Astrocyte (in vitro differentiated cells and primary cell): ENCODE data around the gene BMPR1B. TPM values are rescaled to one million over a fixed set of nuclear protein-coding genes. Genes with fewer than 3 reads are reported as not detected.
A peak's percentile ranks its signal among the peaks of the same experiment; 100 is the strongest.

Experiments
- DNase-seq: peaks from one replicate; pipeline ENCODE4 v3.0.0-alpha.2; 2010; ENCODE audit warnings: low read depth
- FAIRE-seq: peaks from 2 replicates; lab custom pipeline; 2011; peaks lifted over from hg19 to GRCh38; lab: Jason Lieb, UNC
- H2AFZ ChIP-seq: 2 replicates; pipeline ENCODE4 v1.6.0; 2012; ENCODE audit warnings: low read depth, low read length, inconsistent platforms
- H3K27ac ChIP-seq: 2 replicates; pipeline ENCODE4 v1.5.1; 2011; ENCODE audit warnings: low read depth, low read length, inconsistent platforms
- H3K27me3 ChIP-seq: 2 replicates; pipeline ENCODE4 v1.6.0; 2011; ENCODE audit warnings: low read length, inconsistent platforms; ENCODE audit not compliant: insufficient read depth
- H3K36me3 ChIP-seq: 2 replicates; pipeline ENCODE4 v1.5.1; 2011; ENCODE audit warnings: low read length, inconsistent platforms; ENCODE audit not compliant: insufficient read depth
- H3K4me1 ChIP-seq: 2 replicates; pipeline ENCODE4 v1.5.1; 2011; ENCODE audit warnings: low read length, inconsistent platforms; ENCODE audit not compliant: insufficient read depth
- H3K4me2 ChIP-seq: 2 replicates; pipeline ENCODE4 v1.6.0; 2012; ENCODE audit warnings: low read length, inconsistent platforms
- H3K4me3 ChIP-seq: 2 replicates; pipeline ENCODE4 v1.5.1; 2011; ENCODE audit warnings: low read depth, mild to moderate bottlenecking, low read length, inconsistent platforms; ENCODE audit not compliant: insufficient read depth
- H3K79me2 ChIP-seq: 2 replicates; pipeline ENCODE4 v1.6.0; 2012; ENCODE audit warnings: mild to moderate bottlenecking, low read length, inconsistent platforms; ENCODE audit not compliant: insufficient read depth
- H3K9ac ChIP-seq: 2 replicates; pipeline ENCODE4 v1.6.0; 2012; ENCODE audit warnings: mild to moderate bottlenecking, low read length, inconsistent platforms
- H3K9me3 ChIP-seq: 2 replicates; pipeline ENCODE4 v1.5.1; 2012; ENCODE audit warnings: low read depth, mild to moderate bottlenecking, low read length, inconsistent platforms; ENCODE audit not compliant: insufficient read depth
- H4K20me1 ChIP-seq: 2 replicates; pipeline ENCODE4 v1.6.0; 2012; ENCODE audit warnings: low read length, inconsistent platforms; ENCODE audit not compliant: insufficient read depth
- H3K27ac Mint-ChIP-seq: one replicate; pipeline ENCODE4 v1.8.0; 2021; ENCODE audit warnings: mild to moderate bottlenecking, mixed read lengths; ENCODE audit not compliant: unreplicated experiment
- H3K27me3 Mint-ChIP-seq: one replicate; pipeline ENCODE4 v1.8.0; 2021; ENCODE audit warnings: low read depth, mixed read lengths; ENCODE audit not compliant: unreplicated experiment
- H3K36me3 Mint-ChIP-seq: one replicate; pipeline ENCODE4 v1.8.0; 2021; ENCODE audit warnings: low read depth, mixed read lengths; ENCODE audit not compliant: unreplicated experiment
- H3K4me1 Mint-ChIP-seq: one replicate; pipeline ENCODE4 v1.8.0; 2021; ENCODE audit warnings: low read depth, mixed read lengths; ENCODE audit not compliant: unreplicated experiment
- H3K4me3 Mint-ChIP-seq: one replicate; pipeline ENCODE4 v1.8.0; 2021; ENCODE audit warnings: mild to moderate bottlenecking, moderate library complexity, mixed read lengths; ENCODE audit not compliant: unreplicated experiment
- H3K9me3 Mint-ChIP-seq: one replicate; pipeline ENCODE4 v1.8.0; 2021; ENCODE audit warnings: mild to moderate bottlenecking, mixed read lengths; ENCODE audit not compliant: unreplicated experiment
- CTCF ChIP-seq: IDR thresholded peaks from 2 replicates; pipeline ENCODE4 v1.5.1; 2011; ENCODE audit warnings: low read depth, mild to moderate bottlenecking, inconsistent platforms, low read length, moderate library complexity; ENCODE audit not compliant: insufficient read depth
- EZH2 ChIP-seq: IDR thresholded peaks from 2 replicates; pipeline ENCODE4 v1.6.1; 2012; ENCODE audit warnings: mild to moderate bottlenecking, low read length, inconsistent platforms; ENCODE audit not compliant: insufficient read depth
- total RNA-seq: library from RNA; stranded (reverse); gene quantifications from 2 replicates; pipeline ENCODE4 v1.2.1, GENCODE V29; 2021

BMPR1B gene
- total RNA-seq, 1 donor from 2014 or later: 14.1 TPM

GRCh38 chr4:95186666-95187065 is 428.9 kb downstream of the BMPR1B start:
- H3K27me3 ChIP-seq: no peaks in the 10 kb centered on the region
- no peak overlapping the region for H3K27ac ChIP-seq
- H3K36me3 ChIP-seq: no peaks in the 10 kb centered on the region
- Mint-ChIP-seq H3K36me3 (no peaks in the 10 kb centered on the region), H3K27ac (no peak overlapping the region), H3K27me3 (no peaks in the 10 kb centered on the region), H3K4me1 (peaks cover under 1% of the 10 kb centered on the region), H3K9me3 (no peaks in the 10 kb centered on the region), H3K4me3 (no peak overlapping the region)
- no peaks in the 10 kb centered on the region for H3K9me3 ChIP-seq
- no peaks in the 10 kb centered on the region for H4K20me1 ChIP-seq
- TF ChIP-seq EZH2: no peak
- no peak for TF ChIP-seq CTCF
- no peak for FAIRE-seq
- peaks cover 4% of the 10 kb centered on the region for H3K4me1 ChIP-seq
- H3K4me2 ChIP-seq: no peak overlapping the region
- no peaks in the 10 kb centered on the region for H3K79me2 ChIP-seq
- H3K4me3 ChIP-seq: no peak overlapping the region
- DNase-seq: no peak
- H2AFZ ChIP-seq: no peak overlapping the region
- no peak overlapping the region for H3K9ac ChIP-seq

GRCh38 chr4:95188701-95189370 is 431.1 kb downstream of the BMPR1B start:
- no peaks in the 10 kb centered on the region for H3K9me3 ChIP-seq
- Mint-ChIP-seq H3K36me3 (peaks cover 1% of the 10 kb centered on the region), H3K4me1 (no peaks in the 10 kb centered on the region), H3K4me3 (no peak overlapping the region), H3K27ac (no peak overlapping the region), H3K9me3 (no peaks in the 10 kb centered on the region), H3K27me3 (peaks cover 10% of the 10 kb centered on the region)
- H3K4me1 ChIP-seq: no peaks in the 10 kb centered on the region
- H2AFZ ChIP-seq: no peak overlapping the region
- H3K36me3 ChIP-seq: no peaks in the 10 kb centered on the region
- H3K27ac ChIP-seq: no peak overlapping the region
- H3K79me2 ChIP-seq: no peaks in the 10 kb centered on the region
- peaks cover 3% of the 10 kb centered on the region for H3K27me3 ChIP-seq
- no peak overlapping the region for H3K9ac ChIP-seq
- no peak overlapping the region for H3K4me3 ChIP-seq
- TF ChIP-seq CTCF (no peak), EZH2 (no peak)
- no peak overlapping the region for H3K4me2 ChIP-seq
- no peak for DNase-seq
- H4K20me1 ChIP-seq: no peaks in the 10 kb centered on the region
- FAIRE-seq: no peak

GRCh38 chr4:95190751-95191436 is 433.1 kb downstream of the BMPR1B start:
- DNase-seq (no peak), FAIRE-seq (no peak)
- Mint-ChIP-seq H3K27me3 (peaks cover 12% of the 10 kb centered on the region), H3K27ac (peak overlapping the region; percentile 41), H3K9me3 (no peaks in the 10 kb centered on the region), H3K4me3 (no peak overlapping the region), H3K36me3 (peaks cover 1% of the 10 kb centered on the region), H3K4me1 (no peaks in the 10 kb centered on the region)
- Histone ChIP-seq H3K4me2 (no peak overlapping the region), H3K27ac (no peak overlapping the region), H3K27me3 (peaks cover 3% of the 10 kb centered on the region), H3K9ac (no peak overlapping the region), H3K4me3 (no peak overlapping the region), H3K79me2 (no peaks in the 10 kb centered on the region), H3K4me1 (no peaks in the 10 kb centered on the region), H3K36me3 (no peaks in the 10 kb centered on the region), H2AFZ (no peak overlapping the region), H4K20me1 (no peaks in the 10 kb centered on the region), H3K9me3 (no peaks in the 10 kb centered on the region)
- no peak for TF ChIP-seq CTCF
